Retinal pigment epithelial cell (primary cell): ENCODE measurements around the gene PATL2.

ENCODE experiments used
- DNase-seq: peaks from one replicate; pipeline ENCODE4 v3.0.0-alpha.2; 2010; ENCODE audit warnings: low read depth
- H3K4me3 ChIP-seq: 2 replicates; pipeline ENCODE4 v1.5.1; 2011; ENCODE audit warnings: mild to moderate bottlenecking, low read length, control low read depth, moderate library complexity
- CTCF ChIP-seq: conservative IDR thresholded peaks from 2 replicates; pipeline ENCODE4 v1.5.1; 2011; ENCODE audit warnings: low read depth, low read length, control low read depth, inconsistent platforms

PATL2 gene

GRCh38 chr15:44673639-44674038 is 37.5 kb downstream of the PATL2 start:
- no peak for TF ChIP-seq CTCF
- H3K4me3 ChIP-seq, result no peak overlapping the region
- DNase-seq, result no peak

GRCh38 chr15:44670087-44670950 is 40.8 kb downstream of the PATL2 start:
- TF ChIP-seq CTCF, result no peak
- no peak overlapping the region for H3K4me3 ChIP-seq
- DNase-seq, result no peak

GRCh38 chr15:44668921-44669320 is 42.2 kb downstream of the PATL2 start:
- TF ChIP-seq CTCF, result no peak
- DNase-seq, result no peak
- H3K4me3 ChIP-seq, result no peak overlapping the region

GRCh38 chr15:44667039-44667360 is 44.1 kb downstream of the PATL2 start:
- DNase-seq, result no peak
- no peak overlapping the region for H3K4me3 ChIP-seq
- no peak for TF ChIP-seq CTCF

GRCh38 chr15:44666210-44667038 is 44.7 kb downstream of the PATL2 start:
- TF ChIP-seq CTCF, result no peak
- no peak overlapping the region for H3K4me3 ChIP-seq
- DNase-seq, result no peak

- H3K4me3 ChIP-seq, result peak within 1 kb of the TSS; percentile 88
- TF ChIP-seq CTCF, result peak; percentile 85
- DNase-seq, result peak; percentile 92
Observed at GRCh38 chr15:44663410-44664308, 47.5 kb downstream of the PATL2 start, which contains the start of gene SPG11. Gene SPG11 (minus strand): TSS chr15:44663662. CDS start chr15:44663647, 15 bp downstream.
